ENCODE data around the gene HTRA1.

The HTRA1 gene

DNA sequence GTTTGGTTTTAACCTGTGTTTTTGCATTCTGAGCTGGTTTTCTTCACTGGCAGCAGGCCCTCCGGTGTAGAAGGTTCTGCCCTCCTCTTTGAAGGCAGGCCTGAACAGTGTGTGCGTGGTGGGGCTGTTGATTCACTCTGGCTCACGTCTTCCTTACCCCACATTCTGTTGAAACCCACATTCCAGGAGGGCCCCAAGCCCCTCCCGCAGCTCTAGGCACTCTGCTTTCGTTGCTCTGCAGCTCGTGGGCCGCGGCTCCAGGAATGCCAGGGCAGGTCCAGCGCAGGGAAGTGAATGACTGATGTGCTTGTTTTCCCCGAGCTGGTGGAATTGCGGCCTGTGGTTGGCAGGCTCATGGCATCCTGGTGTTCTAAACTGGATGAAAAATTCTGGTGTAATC, 49.0 kb downstream of the HTRA1 start:
- peak; percentile 83 for DNase-seq (ENCODE audit: low read depth, low spot score)
- peak overlapping the region; percentile 95 for H3K27ac ChIP-seq

- peak overlapping the region; percentile 95 for H3K27ac ChIP-seq
- no peak for DNase-seq (ENCODE audit: low read depth, low spot score)
Observed at GRCh38 chr10:122510736-122511135, 49.4 kb downstream of the HTRA1 start.

DNA sequence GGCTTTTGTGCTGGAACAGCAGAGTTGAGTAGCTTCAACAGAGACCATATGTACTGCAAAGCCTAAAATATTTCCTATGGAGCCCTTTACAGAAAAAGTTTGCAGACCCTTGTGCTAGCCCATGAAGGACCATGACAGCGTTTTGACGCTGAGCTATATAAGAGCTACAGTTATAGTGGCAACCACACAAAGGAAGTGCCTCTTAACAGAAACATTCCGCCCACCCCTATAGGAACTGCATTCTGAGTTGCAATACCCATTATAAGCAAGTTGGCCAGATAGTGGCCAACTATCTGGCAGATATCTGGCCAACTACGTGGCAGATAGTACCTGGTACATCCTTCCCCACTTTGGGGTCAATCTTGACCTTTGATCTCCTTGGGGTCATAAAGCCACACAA, 51.7 kb downstream of the HTRA1 start:
- no peak for DNase-seq (ENCODE audit: low read depth, low spot score)
- H3K27ac ChIP-seq, result no peak overlapping the region

GRCh38 chr10:122514045-122514840, 52.9 kb downstream of the HTRA1 start:
- H3K27ac ChIP-seq, result no peak overlapping the region
- no peak for DNase-seq (ENCODE audit: low read depth, low spot score)

DNA sequence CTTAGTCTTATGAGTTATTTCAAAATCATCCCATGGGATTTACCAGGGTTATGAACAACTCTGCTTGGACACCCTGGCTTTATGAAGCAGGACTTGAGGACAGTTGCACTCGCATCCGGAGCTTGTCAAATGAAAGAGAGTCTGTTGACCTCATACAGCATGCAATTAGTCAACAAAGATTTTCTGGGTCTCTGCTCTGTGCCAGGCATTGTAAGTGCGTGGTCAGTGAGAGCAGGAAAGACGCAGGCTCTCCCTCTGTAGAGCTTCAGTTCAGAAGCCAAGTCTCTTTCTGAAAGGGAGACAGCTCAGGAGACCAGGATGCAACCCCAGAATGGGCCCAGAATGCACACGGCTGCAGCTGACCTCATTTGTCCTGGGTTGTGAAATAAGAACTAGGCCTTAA, 53.7 kb downstream of the HTRA1 start:
- no peak for DNase-seq (ENCODE audit: low read depth, low spot score)
- no peak overlapping the region for H3K27ac ChIP-seq

DNA sequence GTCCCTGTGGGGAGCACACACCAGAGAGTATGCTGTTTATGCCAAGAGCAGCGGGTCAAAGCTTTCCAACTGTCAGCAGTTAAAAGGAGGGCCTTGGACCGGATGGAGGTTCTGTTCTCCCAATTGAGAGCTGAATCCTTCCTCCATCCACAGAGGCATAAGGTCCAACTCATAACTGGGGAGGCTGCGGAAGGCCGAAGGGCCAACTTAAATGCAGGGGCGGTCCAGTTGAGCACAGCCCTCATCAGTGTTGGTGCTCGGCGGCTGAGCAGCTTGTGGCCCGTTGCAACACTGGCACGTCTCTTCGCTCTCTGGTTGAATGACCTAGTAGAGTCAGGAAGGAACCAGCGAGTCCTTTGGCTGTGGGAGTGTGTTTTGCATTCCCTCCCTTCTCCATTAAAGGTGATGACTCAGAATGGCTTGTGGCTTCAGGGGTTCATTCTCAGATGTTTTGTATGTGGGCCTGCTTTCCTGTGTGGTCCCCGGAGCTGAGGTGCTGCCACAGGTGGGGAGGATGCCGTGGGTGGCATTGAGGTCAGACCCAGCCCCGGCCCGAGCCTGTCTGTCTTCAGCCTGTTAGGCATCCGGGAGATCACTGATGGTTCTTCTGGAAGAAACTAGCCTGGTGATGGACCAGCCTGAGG, 54.4 kb downstream of the HTRA1 start:
- no peak overlapping the region for H3K27ac ChIP-seq
- no peak for DNase-seq (ENCODE audit: low read depth, low spot score)

GRCh38 chr10:122516734-122517133, 55.4 kb downstream of the HTRA1 start:
- no peak for DNase-seq (ENCODE audit: low read depth, low spot score)
- no peak overlapping the region for H3K27ac ChIP-seq

DNA sequence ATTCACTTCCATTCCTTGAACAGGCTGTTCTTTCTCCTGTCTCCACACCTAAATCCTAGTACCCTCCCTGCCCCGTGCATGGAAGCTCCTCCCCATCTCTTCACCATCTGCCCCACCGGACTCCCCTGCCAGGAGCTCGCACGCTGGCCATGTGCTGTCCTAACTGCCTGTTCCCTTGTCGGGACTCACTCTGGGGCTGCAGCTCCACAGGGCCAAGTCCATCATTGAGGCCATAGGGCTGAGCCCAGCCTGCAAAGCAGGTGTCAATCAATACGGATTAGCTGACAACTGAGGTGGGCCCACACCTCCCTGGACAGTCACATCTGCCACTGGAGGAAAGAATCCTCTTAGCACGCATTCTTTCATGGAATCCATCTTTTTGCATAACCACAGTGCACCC, 57.8 kb downstream of the HTRA1 start:
- no peak for DNase-seq (ENCODE audit: low read depth, low spot score)
- H3K27ac ChIP-seq, result no peak overlapping the region

DNA sequence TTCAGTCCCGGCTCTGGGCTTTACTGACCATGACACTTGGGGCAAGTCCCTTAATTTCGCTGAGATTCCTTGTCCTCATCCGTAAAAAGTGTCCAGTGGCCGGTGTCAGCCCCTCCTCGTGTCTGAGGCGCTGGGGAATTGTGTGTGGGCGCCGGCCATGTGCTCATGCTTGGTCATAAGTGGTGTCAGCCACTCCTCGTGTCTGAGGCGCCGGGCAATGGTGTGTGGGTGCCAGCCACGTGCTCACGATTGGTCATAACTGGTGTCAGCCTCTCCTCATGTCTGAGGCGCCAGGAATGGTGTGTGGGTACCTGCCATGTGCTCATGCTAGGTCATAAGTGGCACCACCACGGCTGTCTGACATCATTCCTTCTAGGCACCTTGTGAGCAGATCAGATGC, 58.5 kb downstream of the HTRA1 start:
- no peak overlapping the region for H3K27ac ChIP-seq
- no peak for DNase-seq (ENCODE audit: low read depth, low spot score)

DNA sequence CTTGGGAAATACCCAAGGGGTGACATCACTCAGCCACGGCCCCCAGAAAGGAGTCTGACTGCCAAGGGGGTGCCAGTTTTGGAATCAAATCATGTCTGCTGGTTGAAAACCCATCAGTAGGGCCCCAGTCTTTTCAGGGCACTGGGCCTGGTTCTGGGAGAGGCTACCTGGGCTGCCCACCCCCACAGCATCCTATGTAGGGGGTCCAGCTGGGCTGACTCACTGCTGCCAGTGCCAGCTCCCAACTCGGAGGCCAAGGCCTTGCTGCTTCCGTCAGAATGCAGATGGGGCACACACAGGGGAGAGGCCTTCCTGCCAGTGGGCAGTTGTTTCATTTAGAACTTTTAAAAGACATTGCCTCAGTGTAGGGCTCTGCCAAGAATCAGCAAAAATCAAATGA, 59.7 kb downstream of the HTRA1 start:
- no peak overlapping the region for H3K27ac ChIP-seq
- no peak for DNase-seq (ENCODE audit: low read depth, low spot score)

GRCh38 chr10:122524811-122525210, 63.5 kb downstream of the HTRA1 start:
- no peak overlapping the region for H3K27ac ChIP-seq
- DNase-seq (ENCODE audit: low read depth, low spot score), result no peak

DNA sequence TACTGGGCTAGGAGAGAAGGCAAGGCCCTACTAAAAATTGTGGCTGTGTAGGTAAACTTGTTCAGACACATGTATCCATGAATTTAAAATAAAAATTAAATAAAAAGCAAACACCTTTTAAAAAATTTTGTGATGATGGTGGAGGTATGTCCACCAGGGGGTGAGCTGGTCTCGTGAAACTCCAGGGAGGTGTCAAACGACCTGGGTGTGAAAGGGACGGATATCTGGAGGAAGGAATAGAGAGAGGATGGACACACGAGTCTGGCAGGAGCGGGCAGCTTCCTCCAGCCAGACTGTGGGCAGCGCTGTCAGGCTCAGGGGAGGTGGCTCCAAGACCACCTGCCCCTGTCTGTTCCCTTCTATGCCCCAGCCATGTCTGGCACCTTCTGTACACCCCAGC, 64.4 kb downstream of the HTRA1 start:
- DNase-seq (ENCODE audit: low read depth, low spot score), result no peak
- no peak overlapping the region for H3K27ac ChIP-seq

- DNase-seq (ENCODE audit: low read depth, low spot score), result no peak
- no peak overlapping the region for H3K27ac ChIP-seq
Observed at GRCh38 chr10:122526892-122527291, 65.5 kb downstream of the HTRA1 start.

DNA sequence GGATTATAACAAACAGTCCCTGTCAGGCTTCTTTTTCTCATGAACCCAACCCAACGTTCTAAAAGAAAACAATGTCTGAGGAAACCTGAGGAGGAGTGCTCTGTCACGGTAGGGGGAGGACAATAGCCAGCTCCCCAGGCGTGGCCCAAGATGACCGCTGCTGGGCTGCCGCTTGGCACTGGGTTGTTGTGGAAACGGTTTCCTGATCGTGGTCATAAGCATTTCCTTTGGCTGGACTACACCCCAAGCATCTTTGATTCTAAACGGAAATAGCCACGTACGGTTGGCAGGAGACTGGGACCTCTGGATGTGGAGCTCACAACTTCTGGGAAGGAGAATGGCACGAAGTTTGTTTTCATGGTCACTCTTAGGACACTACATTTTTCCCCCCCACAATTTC, 68.8 kb downstream of the HTRA1 start:
- no peak overlapping the region for H3K27ac ChIP-seq
- no peak for DNase-seq (ENCODE audit: low read depth, low spot score)

DNA sequence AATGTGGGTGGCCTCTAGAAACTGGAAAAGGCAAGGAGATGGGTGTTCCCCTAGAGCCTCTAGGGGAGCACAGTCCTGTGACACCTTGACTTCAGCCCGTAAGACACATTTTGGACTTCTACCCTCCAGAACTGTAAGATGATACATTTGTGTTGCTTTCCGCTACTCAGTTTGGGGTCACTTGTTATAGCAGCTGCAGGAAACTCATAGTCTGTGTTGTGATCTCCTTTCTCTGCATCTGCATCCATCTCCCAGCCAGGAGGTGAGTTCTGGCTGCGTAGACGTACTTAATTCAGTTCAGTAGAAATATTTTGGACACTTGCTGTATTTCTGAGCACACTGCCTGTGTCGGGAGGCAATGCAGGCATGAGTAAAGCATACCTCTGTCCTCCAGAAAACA, 69.9 kb downstream of the HTRA1 start:
- DNase-seq (ENCODE audit: low read depth, low spot score), result no peak
- H3K27ac ChIP-seq, result no peak overlapping the region

GRCh38 chr10:122531939-122532338, 70.6 kb downstream of the HTRA1 start:
- no peak overlapping the region for H3K27ac ChIP-seq
- no peak for DNase-seq (ENCODE audit: low read depth, low spot score)

- DNase-seq (ENCODE audit: low read depth, low spot score), result no peak
- no peak overlapping the region for H3K27ac ChIP-seq
Observed at GRCh38 chr10:122532601-122533296, 71.4 kb downstream of the HTRA1 start.

DNA sequence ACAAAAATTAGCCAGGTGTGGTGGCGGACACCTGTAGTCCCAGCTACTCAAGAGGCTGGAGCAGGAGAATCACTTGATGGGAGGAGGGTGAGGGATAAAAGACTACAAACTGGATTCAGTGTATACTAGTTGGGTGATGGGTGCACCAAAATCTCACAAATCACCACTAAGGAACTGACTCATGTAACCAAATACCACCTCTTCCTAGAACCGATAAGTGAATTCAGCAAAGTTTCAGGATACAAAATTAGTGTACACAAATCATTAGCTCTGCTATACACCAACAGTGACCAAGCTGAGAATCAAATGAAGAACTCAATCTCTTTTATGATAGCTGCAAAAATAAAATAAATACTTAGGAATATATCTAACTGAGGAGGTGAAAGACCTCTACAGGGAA, 76.2 kb downstream of the HTRA1 start:
- no peak for DNase-seq (ENCODE audit: low read depth, low spot score)
- no peak overlapping the region for H3K27ac ChIP-seq

GRCh38 chr10:122541541-122542002, 80.2 kb downstream of the HTRA1 start:
- H3K27ac ChIP-seq, result no peak overlapping the region
- DNase-seq (ENCODE audit: low read depth, low spot score), result no peak

- no peak for DNase-seq (ENCODE audit: low read depth, low spot score)
- H3K27ac ChIP-seq, result no peak overlapping the region
Observed at GRCh38 chr10:122543676-122544445, 82.5 kb downstream of the HTRA1 start.

DNA sequence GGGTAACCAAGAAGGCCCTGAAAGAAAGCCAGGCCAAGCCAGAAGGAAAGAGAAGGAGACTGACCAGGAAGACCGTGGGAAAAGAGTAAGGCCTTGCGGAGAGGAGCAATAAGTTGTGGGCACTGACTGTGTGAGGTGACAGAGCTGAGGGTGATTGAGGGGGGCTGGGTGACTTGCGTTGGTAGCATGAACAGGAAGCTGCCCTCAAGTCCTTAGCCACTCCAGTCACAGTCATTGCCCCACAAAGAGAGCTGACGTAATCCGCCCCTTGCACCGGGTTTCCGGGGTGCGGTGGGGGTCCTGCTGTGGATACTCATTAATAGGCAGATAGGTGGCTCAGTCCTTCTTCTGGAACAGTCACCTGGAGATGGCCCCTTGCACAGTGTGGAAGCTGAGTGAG, 83.1 kb downstream of the HTRA1 start:
- DNase-seq (ENCODE audit: low read depth, low spot score), result no peak
- no peak overlapping the region for H3K27ac ChIP-seq

Measured in epithelial cell of prostate (primary cell).